ENCODE results near the gene C2CD4C.
"Not testable (repeated sequence)": the region's sequence is repeated elsewhere in the genome, so short reads cannot be mapped to it uniquely, and the experiment has no call there.

Gene C2CD4C, protein sequence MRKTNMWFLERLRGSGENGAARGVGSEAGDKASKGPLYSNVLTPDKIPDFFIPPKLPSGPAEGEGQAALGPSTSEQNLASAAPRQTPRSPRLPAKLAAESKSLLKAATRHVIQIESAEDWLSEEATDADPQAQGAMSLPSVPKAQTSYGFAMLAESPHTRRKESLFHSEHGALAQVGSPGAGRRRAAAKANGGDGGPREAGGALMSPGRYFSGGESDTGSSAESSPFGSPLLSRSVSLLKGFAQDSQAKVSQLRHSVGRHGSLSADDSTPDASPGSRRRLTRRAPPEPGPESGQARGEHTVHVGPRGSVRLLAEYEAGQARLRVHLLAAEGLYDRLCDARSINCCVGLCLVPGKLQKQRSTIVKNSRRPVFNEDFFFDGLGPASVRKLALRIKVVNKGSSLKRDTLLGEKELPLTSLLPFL

DNA sequence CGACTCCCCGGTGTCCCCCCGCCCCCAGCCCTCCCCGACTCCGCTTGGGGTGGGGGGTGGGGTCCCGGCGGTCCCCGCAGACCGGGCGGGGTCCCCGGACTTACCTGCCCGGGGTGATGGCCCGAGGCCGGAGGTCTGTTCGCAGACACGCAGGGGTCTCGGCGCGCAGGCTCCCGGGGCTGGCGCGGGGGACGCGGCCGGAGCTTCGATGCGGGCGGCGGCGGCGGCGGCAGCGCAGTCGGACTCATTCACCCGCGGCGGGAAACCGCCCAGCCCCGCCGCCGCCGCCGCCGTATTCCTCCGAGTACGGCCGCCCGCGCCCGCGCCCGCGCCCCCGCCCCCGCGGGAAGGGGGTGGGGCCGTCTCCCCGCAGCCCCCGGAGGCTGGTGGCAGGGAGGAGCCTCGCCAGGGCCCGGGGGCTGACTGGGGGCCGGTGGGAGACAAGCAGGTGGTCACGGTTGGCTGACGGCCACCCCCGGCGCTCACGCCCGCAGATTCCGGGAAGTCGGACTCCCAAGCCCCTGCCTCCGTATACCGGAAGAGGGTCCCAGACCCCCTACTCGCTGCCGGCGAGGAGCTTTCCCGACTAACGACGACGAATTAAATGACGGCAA lies at the start of gene C2CD4C:
Gene C2CD4C, minus strand, starts transcription at position 246 of the 614 bp plus-strand sequence. CDS start 786 bp downstream, outside the sequence.
- DNase-seq = peak; percentile 51

DNA sequence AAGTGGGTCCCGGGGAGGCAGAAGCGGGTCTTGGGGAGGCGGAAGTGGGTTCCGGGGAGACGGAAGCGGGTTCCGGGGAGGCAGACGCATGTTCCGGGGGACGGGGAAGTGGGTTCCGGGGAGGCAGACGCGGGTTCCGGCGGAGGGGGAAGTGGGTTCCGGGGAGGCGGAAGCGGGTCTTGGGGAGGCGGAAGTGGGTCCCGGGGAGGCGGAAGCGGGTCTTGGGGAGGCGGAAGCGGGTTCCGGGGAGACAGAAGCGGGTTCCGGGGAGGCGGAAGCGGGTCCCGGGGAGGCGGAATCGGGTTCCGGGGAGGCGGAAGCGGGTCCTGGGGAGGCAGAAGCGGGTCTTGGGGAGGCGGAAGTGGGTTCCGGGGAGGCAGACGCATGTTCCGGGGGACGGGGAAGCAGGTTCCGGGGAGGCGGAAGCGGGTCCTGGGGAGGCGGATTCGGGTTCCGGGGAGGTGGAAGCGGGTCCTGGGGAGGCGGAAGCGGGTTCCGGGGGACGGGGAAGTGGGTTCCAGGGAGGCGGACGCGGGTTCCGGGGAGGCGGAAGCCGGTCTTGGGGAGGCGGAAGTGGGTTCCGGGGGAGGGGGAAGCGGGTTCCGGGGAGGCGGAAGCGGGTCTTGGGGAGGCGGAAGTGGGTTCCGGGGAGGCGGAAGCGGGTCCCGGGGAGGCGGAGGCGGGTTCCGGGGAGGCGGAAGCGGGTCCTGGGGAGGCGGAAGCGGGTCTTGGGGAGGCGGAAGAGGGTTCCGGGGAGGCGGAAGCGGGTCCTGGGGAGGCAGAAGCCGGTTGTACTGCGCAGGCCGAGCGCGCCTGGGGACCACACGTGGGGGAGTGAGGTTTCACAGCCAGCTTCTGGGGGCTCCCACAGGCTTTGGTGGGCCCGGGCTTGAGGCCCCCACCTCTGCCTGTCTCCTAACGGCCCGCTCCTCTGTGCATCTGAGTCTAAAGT lies 49.4 kb upstream of the C2CD4C start:
- no peak for DNase-seq

DNA sequence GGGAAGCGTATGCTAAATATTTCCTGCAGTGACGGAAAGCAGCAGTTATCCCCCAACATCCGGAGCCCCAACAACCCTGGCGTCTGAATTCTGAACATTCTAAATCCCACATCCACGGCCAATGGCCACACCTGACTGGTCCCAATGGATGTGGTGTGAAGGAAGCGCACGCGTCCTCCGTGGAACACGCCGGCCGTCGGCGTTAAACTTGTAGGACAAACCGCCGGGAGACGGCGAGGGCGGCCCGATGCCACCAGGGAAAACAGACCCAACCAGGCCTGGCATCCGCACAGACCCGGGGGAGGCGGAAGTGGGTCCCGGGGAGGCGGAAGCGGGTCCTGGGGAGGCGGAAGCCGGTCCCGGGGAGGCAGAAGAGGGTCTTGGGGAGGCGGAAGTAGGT lies 48.7 kb upstream of the C2CD4C start:
- DNase-seq = no peak

- DNase-seq = no peak
Measured at GRCh38 chr19:456547-457110, 47.7 kb upstream of the C2CD4C start.

DNA sequence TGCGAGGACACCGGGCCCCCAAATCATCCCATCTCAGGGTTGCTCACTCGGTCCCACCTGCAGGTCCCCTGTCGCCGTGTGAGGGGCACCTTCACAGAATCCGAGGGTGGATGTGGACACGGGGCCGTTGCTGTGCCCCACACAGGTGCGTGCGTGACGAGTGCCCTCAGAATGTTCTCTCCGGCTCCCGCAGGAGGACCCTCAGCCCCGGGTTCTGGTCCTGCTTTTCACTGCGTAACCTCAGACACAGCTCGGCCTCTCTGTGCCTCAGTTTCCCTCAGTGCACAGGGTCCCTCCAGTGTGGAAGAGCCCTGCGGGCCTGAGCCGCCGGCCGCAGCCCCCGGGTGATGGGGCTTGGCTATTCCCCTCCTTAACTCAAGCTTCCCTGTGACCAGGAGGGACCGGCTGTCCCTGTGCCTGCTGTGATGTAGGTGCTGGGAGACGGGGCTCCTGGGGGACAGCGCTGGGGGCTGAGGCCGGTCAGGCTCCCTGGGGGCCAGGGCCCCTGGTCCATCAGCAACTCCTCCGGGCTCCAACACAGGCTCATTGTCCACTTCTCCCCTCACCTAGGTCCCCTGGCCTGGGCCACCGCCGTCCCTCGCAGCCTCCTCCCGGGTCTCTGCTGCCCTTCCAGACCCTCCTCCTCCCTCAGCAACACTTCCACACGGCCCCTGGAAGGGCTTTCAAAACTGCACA lies 47.1 kb upstream of the C2CD4C start:
- no peak for DNase-seq

DNA sequence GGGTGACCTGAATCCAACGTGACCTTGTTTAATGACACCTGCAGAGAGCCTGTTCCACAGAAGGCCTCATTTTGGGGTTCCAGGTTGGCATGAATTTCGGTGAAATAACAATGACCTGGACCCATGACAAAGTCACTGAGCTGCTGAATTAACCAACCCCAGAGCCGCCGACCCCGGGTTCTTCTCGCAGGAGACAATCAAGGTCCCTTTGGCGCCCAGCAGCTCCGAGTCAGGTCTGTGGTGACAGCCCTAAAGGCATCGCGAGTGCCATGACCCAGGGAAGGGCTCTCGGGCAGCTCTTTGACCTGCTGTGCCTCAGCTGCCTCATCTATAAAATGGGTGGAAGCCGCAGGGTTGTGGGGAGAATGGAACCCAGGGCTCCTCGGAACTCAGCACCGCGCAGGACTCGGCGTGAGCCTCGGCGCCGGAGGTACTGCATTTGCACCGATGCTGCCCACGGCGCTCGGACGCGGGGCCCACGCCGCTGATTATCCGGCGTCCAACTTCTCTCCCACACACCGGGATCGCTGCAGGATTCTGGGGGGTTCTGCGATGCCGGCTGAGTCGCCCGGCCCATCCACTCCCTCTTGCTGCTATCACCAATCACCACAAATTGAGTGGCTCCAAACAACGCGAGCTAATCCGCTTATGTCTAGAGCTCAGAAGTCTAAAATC lies 46.2 kb upstream of the C2CD4C start:
- no peak for DNase-seq

- no peak for DNase-seq
Measured at GRCh38 chr19:453606-454005, 44.7 kb upstream of the C2CD4C start.

- DNase-seq = no peak
Measured at GRCh38 chr19:452829-453228, 43.9 kb upstream of the C2CD4C start.

- not testable (repeated sequence) for DNase-seq
Measured at GRCh38 chr19:450912-451481, 42.0 kb upstream of the C2CD4C start.

DNA sequence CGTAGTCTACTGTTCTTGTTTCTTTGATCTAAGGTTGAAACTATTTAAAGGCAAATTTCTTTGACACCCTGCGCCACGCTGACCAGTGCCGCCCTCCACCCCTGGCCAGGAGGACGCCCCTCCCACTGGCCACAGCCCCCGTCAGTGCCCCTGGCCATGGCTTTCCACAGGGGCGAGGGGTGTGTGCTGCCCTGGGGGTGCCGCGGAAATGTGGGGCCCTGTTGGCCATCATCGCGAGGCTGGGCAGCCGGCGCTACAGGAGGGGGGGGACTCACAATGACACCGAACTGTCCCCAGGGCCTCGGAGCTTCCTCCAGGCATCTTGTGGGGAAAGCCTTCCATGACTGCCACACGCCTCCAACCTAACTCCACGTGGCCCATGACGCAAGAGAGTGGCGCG lies 41.0 kb upstream of the C2CD4C start:
- DNase-seq = no peak

- peak; percentile 77 for DNase-seq
Measured at GRCh38 chr19:447816-448560, 39.0 kb upstream of the C2CD4C start.

DNA sequence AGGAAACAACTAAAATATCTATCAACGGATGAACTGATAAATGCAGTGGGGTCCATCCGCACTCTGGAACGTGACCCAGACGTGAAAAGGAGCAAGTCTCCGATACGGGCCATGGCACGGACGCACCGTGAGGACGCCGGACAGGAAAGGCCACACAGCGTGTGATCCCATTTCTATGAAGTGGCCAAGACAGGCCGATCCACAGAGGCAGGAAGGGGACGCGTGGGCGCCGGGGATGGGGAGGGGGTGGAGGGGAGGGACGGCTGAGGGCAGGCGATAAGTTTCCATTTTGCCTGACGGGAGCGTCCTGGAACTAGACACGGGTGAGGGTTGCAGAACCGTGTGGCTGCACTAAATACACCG lies 38.1 kb upstream of the C2CD4C start:
- DNase-seq = no peak

- no peak for DNase-seq
Measured at GRCh38 chr19:444677-445210, 35.8 kb upstream of the C2CD4C start.

DNA sequence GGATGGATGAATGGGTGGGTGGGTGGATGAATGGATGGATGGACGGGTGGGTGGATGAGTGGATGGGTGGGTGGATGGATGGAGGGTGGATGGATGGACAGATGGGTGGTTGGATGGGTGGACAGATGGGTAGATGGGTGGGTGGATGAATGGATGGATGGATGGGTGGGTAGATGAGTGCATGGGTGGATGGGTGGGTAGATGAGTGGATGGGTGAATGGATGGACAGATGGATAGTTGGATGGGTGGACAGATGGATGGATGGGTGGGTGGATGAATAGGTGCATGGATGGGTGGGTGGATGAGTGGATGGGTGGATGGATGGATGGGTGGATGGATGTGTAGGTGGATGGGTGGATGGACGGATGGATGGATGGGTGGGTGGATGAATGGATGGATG lies 34.1 kb upstream of the C2CD4C start:
- no peak for DNase-seq

DNA sequence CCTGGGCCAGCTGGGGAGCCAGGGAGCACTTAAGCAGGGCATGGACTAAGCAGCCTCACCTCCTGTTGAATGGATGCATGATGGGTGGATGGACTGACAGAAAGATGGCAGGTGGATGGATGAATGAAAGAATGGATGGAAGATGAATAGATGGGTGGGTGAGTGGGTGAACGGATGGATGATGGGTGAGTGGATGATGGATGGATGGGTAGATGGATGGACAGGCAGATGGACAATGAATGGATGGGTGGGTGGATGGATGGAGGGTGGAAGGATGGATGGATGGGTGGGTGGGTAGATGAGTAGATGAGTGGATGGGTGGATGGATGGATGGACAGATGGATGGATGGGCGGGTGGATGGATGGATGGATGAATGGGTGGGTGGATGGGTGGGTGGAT lies 33.1 kb upstream of the C2CD4C start:
- no peak for DNase-seq

DNA sequence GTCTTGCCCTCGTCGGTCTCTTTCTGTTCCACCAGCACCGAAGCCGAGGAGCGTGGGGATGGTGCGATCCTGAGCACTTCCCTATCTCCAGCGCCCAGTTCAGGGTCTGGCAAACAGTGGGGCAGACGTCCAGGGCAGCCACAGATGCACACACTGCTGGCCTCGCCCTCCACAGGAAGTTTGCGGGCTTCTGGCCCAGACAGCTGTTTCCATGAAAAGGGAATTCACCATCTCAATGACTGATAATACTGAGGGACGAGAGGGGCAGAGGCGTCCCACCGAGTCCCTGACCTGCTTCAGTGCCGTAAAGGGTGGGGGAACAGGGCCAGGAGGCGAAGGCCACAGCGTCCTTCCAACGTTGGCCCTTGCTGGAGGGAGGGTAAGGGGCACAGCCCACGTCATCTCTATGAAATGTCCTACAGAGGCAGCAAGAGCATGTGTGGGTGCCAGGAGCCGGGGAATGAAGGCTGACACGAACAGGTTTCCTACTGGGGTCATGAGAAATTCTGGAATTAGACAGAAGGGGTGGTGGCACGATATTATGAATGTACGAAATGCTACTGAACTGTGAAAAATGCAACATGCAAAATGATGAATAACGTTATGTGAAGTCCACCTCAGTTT lies 32.4 kb upstream of the C2CD4C start:
- DNase-seq = peak; percentile 74

- DNase-seq = no peak
Measured at GRCh38 chr19:440391-441212, 31.7 kb upstream of the C2CD4C start.

DNA sequence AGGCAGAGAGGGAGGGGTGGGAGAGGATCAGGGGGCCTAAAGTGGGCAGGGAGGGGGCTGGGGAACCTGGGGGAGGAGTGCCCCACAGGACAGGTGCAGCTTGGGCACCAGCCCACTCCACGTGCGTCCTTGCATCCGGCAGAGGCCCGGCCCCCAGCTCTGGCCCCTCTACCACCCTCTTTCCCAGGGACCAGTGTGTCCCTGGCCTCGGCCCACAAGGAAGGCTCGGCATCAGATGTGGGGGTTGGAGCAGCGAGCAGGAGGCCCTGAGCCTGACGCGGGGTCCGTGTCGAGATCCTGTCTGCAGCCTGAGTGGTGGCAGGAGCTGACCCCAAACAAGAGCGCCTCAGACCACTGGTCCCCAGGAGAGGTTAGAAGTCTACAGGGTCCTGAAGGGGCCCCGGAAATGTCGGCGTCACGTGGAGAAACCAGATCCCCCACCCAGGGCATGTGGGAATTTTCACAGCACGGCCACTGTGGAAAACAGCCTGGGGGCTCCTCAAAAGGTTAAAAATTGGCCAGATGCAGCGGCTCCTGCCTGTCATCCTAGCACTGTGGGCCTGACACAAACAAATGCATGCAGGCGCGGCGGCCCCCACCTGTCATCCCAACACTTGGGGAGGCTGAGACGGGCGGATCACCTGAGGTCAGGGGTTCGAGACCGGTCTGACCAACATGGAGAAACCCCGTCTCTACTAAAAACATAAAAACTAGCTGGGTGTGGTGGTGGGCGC lies 30.4 kb upstream of the C2CD4C start:
- no peak for DNase-seq

Measured in right hindlimb (tissue), 1 donor.